LHCN-M2 (cell line): Measurements from ENCODE around the gene PFDN1. TPM values are rescaled to one million over a fixed set of nuclear protein-coding genes. Genes with fewer than 3 reads are reported as not detected.
"Not testable (repeated sequence)": the region's sequence is repeated elsewhere in the genome, so short reads cannot be mapped to it uniquely, and the experiment has no call there.

Experiments
- DNase-seq: peaks from one replicate; pipeline ENCODE4 v3.0.0-alpha.2; 2012; ENCODE audit warnings: low read depth
- polyA plus RNA-seq: library from polyadenylated mRNA; unstranded; fragments of >200 nt; gene quantifications from one replicate; pipeline ENCODE4 v1.2.1, GENCODE V29; 2012; ENCODE audit warnings: missing spikeins
- total RNA-seq: library from RNA; depleted of rRNA; stranded (reverse); fragments of >200 nt; gene quantifications from 2 replicates; pipeline ENCODE4 v1.2.3, GENCODE V29; 2014; rRNA removed

The PFDN1 gene
- 82.8 and 85.9 TPM in 2 replicates for total RNA-seq
- 92.3 TPM for polyA plus RNA-seq

DNA sequence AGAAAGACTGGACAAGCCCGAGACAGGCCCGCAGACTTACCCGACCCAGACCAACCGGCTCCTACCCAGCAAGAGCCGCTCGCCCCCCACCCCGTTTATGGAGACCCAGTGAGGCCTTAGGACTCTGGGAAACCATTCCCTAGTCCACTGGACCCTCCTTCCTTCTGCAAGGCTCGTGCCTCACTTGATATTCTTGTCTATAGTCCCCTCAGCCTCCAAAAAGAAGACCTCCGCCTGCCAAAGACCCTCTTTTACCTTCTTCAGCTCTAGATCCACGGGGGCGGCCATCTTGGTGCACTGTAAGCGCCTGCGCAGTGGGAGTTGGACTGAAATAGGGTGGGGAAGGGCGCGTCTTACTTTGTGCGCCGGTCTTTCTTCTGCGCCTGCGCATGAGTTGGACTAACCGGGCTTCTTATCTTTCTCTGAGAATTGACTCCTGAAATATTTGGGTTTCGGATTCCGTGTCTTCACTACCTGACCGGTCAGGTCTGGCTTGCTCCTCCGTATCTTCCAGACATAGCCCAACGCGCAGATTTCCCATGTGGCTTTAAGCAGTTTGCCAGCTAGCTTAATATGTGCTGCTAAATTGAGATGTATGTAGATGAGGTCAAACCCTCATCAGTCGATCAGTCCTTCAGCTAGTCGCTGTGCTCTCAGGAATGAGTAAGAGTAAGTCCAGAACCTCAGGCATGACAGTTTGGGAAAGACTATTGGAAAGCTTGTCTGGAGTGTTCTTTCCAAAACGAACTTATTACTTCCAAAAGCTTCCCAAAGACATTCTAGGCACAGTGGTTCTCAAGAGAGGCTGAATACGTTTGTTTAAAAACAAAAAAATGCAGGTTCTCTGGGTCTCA lies at the start of gene PFDN1:
Gene PFDN1, minus strand, starts transcription at position 316 of the 854 bp plus-strand sequence. Its CDS starts 28 bp downstream, at position 288.
- peak; percentile 94 for DNase-seq

DNA sequence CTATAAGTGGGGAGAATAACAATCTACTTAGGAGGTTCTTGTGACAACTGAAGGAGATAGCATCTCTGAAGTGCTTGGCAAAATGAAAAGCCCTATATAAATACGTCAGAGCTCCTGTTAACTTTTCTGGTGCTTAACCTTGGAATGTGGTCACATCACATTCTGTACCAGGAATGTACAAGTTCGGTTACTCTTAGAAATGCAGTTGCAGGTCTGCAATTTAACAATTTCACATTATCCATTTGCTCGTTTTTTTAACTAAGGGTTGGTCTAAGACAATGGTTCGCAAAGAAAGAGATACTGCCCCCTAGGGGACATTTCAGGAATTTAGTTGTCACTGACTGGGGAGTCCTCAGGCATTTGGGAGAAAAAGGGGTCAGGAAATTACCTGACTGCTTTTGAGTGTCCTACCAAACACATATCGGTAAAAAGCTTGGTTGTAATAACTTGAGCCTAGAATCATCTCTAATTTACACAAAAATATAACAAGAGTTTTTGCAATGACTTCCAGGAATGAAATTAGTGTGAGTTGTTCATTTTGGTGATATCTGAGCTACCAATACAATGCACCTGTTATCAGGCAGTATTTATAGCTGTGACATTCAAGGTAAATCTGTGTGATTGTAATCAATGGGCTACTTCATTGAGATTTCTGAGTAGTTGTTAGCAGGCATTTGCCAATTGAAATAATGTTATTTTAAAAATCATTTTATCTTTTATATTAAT lies 48.9 kb upstream of the PFDN1 start:
- DNase-seq = peak; percentile 65

- no peak for DNase-seq
These were observed 46.3 kb upstream of the PFDN1 start for GRCh38 chr5:140349244-140349643.

DNA sequence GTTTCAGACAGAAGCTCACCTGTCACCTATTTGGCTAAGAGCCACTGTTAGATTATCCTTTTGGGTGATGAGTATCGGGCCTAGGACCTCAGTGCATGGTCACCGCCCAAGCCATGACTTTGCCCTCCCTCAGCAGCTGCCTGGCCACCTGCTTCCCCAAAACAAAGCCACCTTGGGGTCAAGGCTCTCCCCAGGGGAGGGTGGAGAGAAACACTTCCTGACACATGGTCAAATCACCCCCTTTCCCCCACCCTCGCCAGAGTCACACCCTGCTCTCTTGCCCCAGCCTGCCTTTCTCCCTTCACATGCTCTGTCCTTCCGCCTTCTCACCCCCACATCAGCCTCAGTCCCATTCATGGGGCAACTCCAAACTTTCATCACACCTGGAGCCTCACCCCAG lies 45.2 kb upstream of the PFDN1 start:
- DNase-seq = no peak

GRCh38 chr5:140347360-140347759 lies 44.5 kb upstream of the PFDN1 start:
- DNase-seq = no peak

GRCh38 chr5:140346348-140347221 lies 43.7 kb upstream of the PFDN1 start, which contains the start of gene HBEGF:
TSS of gene HBEGF (minus strand) at chr5:140346603. CDS start at chr5:140346328, 275 bp downstream.
- DNase-seq = peak; percentile 44

DNA sequence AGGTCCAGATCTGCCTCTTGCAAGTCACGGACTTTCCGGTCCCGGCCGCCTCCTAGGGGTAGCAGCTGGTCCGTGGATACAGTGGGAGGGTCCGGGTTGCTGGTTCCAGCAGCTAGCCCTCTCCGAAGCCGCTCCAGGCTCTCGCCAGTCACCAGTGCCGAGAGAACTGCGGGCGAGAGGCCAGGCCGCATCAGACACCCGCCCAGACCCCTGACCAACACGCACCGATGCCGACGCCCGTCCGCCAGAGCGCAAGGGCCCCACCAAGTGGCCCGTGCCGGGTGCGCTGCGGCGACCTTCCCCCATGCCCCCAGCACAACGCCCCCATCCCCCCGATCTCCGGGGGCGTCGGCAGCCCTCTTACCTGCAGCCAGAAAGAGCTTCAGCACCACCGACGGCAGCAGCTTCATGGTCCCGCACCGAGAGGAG lies 43.0 kb upstream of the PFDN1 start:
- DNase-seq = peak; percentile 39

GRCh38 chr5:140344683-140345423 lies 42.0 kb upstream of the PFDN1 start:
- DNase-seq = no peak

- DNase-seq = not testable (repeated sequence)
These were observed 40.9 kb upstream of the PFDN1 start for GRCh38 chr5:140343849-140344248.

DNA sequence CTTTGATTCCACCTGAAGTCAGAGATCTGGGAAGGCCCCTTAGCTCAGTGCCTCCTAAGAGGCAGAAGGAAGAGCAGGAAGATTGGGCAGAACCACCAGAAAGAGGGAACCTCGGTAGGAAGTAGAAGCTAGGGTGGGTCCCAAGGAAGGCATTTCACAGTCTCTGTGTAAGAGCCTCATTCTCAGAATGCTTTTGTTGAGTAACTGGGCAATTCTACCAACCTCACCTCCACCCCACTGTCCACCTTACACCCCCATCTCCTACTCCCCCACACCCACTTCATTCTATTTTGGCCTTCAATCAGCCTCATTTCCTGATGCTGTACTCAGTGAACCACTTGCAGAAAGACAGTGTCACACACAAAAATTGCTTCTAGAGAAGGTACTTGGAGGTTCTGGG lies 40.0 kb upstream of the PFDN1 start:
- DNase-seq = no peak

GRCh38 chr5:140342287-140342686 lies 39.4 kb upstream of the PFDN1 start:
- DNase-seq = no peak

- no peak for DNase-seq
These were observed 38.7 kb upstream of the PFDN1 start for GRCh38 chr5:140341591-140341990.

DNA sequence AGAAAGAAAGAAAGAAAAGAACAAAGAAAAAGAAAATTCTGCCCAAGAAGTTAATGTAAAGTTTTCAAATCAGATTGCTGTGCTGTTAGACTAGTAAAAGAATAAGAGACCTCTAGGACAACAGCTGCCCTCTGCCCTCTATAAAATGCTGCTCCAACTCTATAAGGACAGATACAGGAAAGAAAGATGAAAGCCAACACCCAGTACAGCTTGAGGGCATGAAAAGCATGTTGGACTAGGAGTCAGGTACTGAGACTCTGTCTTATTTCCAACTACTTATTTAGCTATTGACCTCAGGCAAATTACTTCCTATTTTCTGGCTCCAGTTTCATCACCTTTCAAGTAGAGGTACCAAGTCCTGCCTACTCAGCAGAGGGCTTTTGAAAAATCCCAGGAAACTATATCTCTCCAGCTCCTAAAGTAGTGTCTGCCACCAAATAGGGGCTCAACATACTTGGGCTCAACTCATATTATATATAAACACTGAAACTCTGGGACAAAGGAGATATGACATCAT lies 37.8 kb upstream of the PFDN1 start:
- no peak for DNase-seq

GRCh38 chr5:140339636-140340035 lies 36.7 kb upstream of the PFDN1 start:
- DNase-seq = peak; percentile 26

DNA sequence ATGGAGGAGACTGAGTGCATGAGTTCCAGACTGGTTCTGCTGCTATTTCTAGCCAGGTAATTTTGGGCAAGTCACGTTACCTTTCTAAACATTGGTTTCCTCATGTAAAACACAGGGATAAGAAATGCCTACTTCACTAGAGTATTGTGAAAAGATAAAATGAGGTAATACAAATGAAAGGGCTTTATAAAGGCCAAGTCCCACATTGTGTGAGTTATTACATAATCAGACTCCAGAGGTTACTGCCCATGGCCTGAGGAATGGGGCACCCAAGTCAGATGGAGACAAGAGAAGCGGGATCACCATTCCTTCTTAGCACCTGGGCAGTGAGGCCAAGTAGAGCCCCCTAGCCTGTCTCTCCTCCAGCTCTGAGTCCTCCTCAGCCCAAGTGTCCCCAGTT lies 36.0 kb upstream of the PFDN1 start:
- DNase-seq = no peak

DNA sequence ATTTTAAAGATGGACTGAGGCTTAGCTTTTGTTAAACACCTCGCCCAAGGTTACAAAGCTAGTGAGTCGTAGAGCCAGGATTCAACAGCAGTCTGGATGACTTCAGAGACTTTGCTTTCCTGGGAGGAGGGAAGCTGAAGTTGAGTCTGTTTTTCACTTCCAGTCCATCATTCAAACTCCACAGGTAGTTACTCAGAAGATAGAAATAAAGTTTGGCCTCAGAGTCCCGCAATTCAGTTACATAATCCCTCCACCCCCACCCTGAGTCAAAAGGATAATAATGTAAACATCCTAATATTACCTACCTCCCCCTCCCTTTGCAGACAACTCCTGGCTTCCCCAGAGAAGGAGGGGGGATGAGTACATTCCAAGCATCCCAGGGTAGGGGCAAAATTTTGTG lies 35.4 kb upstream of the PFDN1 start:
- DNase-seq = peak; percentile 23

DNA sequence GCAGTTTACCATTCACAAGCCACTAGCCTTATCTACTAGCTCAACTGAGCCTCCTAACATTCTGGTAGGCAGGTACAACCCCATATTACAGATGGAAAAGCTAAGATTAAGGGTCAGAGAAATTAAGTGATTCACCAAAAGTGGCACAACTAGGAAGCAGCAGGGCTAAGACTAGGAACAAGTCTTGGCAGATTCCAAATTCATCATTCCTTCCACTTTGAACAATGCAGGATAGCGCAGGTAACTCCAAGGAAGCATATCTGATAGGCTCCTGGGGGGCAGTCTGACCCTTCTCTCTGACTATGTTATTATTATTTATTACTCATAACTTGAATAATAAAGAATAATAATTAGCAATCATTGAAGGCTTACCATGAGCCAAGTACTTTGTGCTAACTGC lies 35.0 kb upstream of the PFDN1 start:
- DNase-seq = no peak

GRCh38 chr5:140336388-140336787 lies 33.5 kb upstream of the PFDN1 start:
- DNase-seq = no peak

- no peak for DNase-seq
These were observed 28.7 kb upstream of the PFDN1 start for GRCh38 chr5:140331638-140332037.

DNA sequence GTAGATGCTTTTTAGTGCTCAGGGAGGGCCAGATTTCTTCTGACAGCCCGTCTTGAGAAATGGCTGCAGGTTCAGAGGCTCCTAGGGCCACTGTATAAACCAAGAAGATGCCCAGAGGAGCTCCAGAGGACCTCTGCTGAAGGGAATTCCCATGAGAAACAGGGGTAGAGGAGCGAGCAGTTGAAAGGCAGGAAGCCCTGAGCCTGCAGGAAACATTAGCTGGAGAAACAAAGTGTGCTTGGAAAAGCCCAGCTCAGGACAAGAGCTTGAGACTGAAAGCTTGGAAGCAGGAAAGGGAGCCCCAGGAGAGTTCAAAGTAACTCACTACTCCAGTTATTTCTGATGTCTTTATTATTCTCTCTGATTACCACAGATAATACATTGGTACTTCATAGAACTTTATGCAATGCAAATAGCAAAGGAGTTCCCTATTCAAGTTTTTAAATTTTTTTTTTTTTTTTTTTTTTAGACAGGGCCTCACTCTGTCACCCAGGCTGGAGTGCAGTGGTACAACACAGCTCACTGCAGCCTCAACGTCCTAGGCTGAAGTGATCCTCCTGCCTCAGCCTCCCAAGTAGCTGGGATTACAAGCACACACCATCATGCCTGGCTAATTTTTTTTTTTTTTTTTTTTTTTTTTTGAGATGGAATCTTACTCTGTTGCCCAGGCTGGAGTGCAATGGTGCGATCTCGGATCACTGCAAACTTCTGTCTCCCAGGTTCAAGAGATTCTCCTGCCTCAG lies 27.0 kb upstream of the PFDN1 start:
- DNase-seq = no peak
